GM04503 (cell line): ENCODE measurements around the gene OR2G6.
"Not testable (repeated sequence)": the region's sequence is repeated elsewhere in the genome, so short reads cannot be mapped to it uniquely, and the experiment has no call there.

Experiments
- DNase-seq: peaks from one replicate; pipeline ENCODE4 v3.0.0-alpha.2; 2012; ENCODE audit warnings: low read depth

The OR2G6 gene

DNA sequence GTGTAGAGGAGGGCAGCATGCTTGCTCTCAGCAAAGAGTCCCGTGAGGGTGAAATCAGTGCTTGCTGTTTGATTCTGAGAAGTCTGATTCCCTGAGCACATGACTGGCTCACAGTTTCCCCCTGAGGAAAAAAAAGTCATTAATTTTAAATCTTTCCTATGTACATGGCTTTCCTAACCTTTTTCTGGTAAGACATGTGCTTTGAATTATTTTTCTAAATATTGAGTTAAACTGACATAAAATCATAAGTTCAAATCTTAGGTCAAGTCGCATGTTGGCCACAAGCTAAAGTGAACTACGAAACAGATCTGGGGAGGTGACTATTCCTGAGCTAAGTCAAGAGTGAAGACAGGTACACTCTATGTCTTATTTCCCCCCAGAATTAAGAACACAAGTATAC is 66.8 kb downstream of the OR2G6 start, which contains the start of gene OR2T34:
Gene OR2T34, minus strand, starts transcription at position 101 of the 400 bp plus-strand sequence. Its CDS starts 0 bp downstream, at position 101.
- not testable (repeated sequence) for DNase-seq

DNA sequence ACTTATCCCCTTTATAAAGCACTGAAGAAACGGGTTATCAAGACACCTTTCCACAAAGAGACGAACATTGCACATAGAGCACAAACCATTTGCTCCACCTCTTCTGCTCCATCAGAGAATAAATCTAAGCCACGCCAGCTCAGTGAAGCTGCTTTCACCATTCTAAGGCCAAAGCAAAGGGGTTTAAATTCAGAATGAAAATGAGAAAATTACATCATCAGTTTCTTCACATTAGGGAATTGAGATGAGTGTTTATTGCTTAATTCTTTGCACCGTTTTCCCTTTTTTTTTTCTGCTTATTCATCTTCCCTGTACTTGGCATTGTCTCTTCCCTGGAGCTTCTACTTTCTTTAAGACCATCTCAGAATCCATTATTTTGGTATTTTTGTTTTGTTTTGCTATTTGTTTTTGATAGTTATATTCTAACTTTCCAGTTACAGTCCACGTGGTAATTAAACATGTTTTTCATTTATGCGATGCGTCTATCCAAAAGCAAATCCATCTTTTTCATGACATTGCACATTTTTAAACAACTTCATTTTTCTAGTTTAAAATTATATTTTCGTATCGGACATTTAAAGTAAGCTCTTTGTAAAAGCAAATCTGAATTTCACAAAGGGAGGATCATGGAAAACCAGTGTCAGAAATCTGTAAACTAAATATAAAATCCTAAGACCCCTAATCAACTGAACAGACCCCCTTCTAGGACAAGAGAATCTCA is 68.5 kb downstream of the OR2G6 start:
- DNase-seq, result no peak
